T-helper 2 cell treated with Interferon-gamma antibody and Interleukin-4, amounts not matched to agents 100 ng/mL and 5 ng/mL, for 36 hours (primary cell): ENCODE measurements around the gene COL27A1. TPM values are rescaled to one million over a fixed set of nuclear protein-coding genes. Genes with fewer than 3 reads are reported as not detected.
"Not testable (repeated sequence)": the region's sequence is repeated elsewhere in the genome, so short reads cannot be mapped to it uniquely, and the experiment has no call there.

Experiments
- intact Hi-C: fragments of 100-400 bp; cut with micrococcal nuclease; formaldehyde crosslinking; loops from one replicate; pipeline ENCODE4 v1.15.1; 2023
- total RNA-seq: library from RNA; stranded (reverse); gene quantifications from 2 replicates; pipeline ENCODE4 v1.2.3, GENCODE V29; 2022

The COL27A1 gene
- total RNA-seq, 1 donor from 2014 or later, result 0.50 TPM

- intact Hi-C loops, result no loop called here
Measured at GRCh38 chr9:114316605-114317230, 161.4 kb downstream of the COL27A1 start.

DNA sequence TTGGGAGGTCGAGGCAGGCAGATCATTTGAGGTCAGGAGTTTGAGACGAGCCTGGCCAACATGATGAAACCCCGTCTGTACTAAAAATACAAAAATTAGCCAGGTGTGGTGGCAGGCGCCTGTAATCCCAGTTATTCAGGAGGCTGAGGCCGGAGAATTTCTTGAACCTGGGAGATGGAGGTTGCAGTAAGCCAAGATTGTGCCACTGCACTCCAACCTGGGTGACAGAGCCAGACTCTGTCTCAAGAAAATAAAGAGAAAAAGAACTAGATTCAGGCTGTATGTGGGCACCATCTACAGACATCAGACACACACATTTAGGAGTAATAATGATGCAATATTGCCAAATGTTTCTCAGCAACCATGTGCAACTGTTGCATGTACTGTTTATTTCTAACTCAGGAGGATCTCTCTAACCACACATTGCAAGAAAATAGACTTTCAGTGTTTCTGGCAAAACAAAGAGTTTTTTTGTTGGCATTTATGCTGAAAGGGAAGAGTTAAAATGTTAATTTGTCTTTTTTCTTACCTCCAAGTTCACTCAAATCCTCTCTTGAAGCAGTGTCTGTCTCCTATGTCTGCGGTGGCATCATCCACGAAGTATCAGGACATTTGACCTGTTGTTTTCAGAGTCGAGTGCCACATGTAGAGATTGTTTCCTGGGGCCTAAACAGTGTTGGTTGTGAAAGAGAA lies 162.5 kb downstream of the COL27A1 start:
- intact Hi-C loops, result no loop called here

GRCh38 chr9:114318416-114318815 lies 163.1 kb downstream of the COL27A1 start:
- intact Hi-C loops, result no loop called here

- intact Hi-C loops, result no loop called here
Measured at GRCh38 chr9:114319147-114319546, 163.8 kb downstream of the COL27A1 start.

GRCh38 chr9:114320710-114321109 lies 165.4 kb downstream of the COL27A1 start:
- intact Hi-C loops, result not testable (repeated sequence)

GRCh38 chr9:114321759-114322158 lies 166.4 kb downstream of the COL27A1 start:
- intact Hi-C loops, result no loop called here

- intact Hi-C loops, result not testable (repeated sequence)
Measured at GRCh38 chr9:114322160-114322818, 167.0 kb downstream of the COL27A1 start.

GRCh38 chr9:114322831-114323531 lies 167.6 kb downstream of the COL27A1 start, which contains the start of gene ORM1:
TSS of gene ORM1 (plus strand) at chr9:114323098. CDS start at chr9:114323134, 36 bp downstream.
- intact Hi-C loops, result not testable (repeated sequence)

DNA sequence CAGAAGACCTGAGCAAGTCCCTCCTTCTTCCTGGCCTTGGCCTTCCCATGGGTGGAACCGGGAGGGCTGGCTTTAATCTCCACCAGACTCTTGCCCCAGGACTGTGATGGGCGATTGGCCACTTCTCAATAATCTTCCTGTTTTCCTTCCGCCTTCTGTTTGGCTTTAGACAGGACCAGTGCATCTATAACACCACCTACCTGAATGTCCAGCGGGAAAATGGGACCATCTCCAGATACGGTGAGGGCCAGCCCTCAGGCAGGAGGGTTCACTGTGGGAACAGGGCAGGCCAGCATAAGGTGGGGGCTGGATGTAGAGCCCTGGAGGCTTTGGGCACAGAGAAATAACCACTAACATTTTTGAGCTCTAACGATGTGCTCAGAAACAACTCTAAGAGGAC lies 168.5 kb downstream of the COL27A1 start:
- intact Hi-C loops, result not testable (repeated sequence)

DNA sequence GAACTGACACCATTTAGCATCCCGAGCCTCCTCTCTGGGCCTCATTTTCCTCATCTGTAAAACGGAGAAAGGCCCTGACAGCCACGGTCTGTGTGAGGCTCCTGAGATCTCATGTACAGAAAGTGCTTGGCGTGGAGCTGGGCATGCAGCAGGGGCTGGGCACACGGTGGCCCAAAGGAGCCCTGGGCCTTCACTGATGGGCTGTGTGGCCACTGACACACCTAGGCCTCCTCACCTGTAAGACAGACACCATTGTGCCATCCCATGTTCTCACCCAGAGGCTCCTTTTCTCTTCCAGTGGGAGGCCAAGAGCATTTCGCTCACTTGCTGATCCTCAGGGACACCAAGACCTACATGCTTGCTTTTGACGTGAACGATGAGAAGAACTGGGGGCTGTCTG lies 169.2 kb downstream of the COL27A1 start:
- intact Hi-C loops, result no loop called here

- intact Hi-C loops, result not testable (repeated sequence)
Measured at GRCh38 chr9:114324965-114325364, 169.6 kb downstream of the COL27A1 start.

- intact Hi-C loops, result not testable (repeated sequence)
Measured at GRCh38 chr9:114325684-114326254, 170.4 kb downstream of the COL27A1 start.

DNA sequence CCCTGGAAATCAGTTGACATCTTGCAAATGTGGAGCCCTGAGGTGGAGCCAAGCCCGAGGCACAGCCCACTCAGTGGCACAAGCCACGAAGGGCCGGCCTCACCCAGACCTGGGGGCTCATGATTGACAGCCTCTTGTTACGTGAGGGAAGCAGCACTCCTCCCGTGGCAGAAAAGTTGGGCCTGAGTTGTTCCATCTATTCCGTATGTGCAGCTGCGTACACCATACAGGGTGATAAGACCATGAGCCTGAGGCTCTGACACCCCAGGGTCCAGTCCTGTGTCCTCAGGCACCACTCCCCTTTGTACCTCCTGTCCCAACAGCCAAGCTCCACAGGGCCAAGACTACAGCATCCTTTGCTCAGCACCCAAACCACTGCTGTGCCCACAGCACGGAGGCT lies 172.4 kb downstream of the COL27A1 start:
- intact Hi-C loops, result no loop called here

GRCh38 chr9:114328357-114328820 lies 173.1 kb downstream of the COL27A1 start:
- intact Hi-C loops, result not testable (repeated sequence)

DNA sequence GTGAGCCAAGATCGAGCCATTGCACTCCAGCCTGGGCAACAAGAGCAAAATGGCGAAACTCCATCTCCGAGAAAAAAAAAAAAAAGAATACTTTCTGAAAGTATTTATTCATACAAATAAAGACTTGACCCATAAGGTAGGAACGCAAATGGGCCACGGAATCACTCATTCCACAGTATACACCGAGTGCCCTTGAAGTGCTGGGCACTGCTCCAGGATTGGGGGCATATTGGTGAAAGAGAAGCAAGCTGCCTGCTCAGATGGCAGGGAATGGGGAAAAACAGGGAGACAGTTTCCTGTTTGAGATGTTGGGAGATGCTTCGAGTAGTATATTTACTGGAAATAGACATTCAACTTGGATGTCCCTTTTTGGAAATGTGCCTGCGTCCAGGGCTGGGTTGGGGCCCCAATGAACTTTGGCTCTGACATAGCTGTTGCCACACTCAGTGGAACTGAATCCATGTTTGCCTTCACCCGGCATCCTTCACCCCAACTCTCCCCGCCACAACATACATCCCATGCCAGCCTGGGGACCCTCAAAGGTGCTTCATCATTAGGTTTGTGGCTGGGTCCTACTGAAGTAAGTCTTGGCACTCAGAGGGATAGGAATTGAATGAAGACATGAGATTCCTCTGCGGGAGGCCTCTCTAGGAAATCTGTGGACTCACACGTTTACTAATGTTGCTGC lies 173.7 kb downstream of the COL27A1 start:
- intact Hi-C loops, result not testable (repeated sequence)

DNA sequence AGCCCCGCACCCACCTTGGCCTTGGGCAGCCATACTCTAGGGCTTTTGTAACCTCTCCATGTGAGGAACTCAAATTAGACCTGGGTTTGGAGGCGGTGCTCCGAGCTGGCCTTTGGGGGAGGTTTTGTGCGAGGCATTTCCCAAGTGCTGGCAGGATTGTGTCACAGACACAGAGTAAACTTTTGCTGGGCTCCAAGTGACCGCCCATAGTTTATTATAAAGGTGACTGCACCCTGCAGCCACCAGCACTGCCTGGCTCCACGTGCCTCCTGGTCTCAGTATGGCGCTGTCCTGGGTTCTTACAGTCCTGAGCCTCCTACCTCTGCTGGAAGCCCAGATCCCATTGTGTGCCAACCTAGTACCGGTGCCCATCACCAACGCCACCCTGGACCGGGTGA lies 174.3 kb downstream of the COL27A1 start, which contains the start of gene ORM2:
Gene ORM2, plus strand, starts transcription at position 245 of the 398 bp plus-strand sequence. Its CDS starts 36 bp downstream, at position 281.
- intact Hi-C loops, result not testable (repeated sequence)

DNA sequence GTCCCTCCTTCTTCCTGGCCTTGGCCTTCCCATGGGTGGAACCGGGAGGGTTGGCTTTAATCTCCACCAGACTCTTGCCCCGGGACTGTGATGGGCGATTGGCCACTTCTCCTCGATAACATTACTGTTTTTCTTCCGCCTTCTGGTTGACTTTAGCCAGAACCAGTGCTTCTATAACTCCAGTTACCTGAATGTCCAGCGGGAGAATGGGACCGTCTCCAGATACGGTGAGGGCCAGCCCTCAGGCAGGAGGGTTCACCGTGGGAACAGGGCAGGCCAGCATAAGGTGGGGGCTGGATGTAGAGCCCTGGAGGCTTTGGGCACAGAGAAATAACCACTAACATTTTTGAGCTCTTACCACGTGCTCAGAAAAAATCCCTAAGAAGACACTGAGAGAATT lies 175.3 kb downstream of the COL27A1 start:
- intact Hi-C loops, result no loop called here

- intact Hi-C loops, result not testable (repeated sequence)
Measured at GRCh38 chr9:114331229-114332195, 176.2 kb downstream of the COL27A1 start.

GRCh38 chr9:114332474-114333040 lies 177.2 kb downstream of the COL27A1 start:
- intact Hi-C loops, result not testable (repeated sequence)
